GM11168 (cell line): ENCODE results near the gene C2CD3.
"Not testable (repeated sequence)": the region's sequence is repeated elsewhere in the genome, so short reads cannot be mapped to it uniquely, and the experiment has no call there.

Experiments used
- in situ Hi-C: fragments of 300-500 bp; cut with MboI; formaldehyde crosslinking; loops from one replicate; pipeline ENCODE4 v1.12.0; 2022; ENCODE audit warnings: low sequenced_read_pairs; ENCODE audit not compliant: unreplicated experiment

Gene C2CD3

DNA sequence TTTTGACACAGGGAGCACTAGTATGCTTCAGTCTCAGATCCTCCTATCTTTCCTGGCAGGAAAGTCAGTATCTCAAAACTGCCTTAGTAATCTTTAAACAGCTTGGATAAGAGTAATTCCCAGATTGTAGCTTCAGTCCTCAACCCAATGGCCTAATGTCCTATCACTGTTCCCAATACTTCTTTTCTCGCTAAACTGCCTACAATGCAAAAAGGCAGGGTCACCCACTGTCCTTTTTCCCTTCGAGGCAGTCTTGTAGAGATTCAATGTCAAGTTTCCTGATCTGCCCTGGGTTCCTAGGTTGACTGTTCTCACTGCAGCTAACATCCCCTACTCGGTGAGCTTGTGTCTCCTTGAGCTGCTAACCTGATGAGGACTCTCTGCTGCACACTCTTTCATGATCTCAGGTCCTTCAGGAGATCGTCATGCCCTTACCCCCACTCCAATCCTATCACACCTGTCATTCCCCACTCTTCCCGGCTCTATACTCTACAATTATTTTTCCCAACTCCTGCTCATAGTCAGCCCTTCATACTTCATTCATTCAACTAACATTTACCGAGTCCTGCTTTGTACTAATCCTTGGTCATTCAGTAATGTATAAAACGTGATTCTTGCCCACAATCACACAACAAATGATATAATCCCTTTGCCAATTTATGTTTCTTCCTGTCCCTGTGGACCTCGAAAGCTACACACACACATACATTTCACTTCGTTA lies 904 bp downstream of the C2CD3 start:
- in situ Hi-C loops, result no loop called here

DNA sequence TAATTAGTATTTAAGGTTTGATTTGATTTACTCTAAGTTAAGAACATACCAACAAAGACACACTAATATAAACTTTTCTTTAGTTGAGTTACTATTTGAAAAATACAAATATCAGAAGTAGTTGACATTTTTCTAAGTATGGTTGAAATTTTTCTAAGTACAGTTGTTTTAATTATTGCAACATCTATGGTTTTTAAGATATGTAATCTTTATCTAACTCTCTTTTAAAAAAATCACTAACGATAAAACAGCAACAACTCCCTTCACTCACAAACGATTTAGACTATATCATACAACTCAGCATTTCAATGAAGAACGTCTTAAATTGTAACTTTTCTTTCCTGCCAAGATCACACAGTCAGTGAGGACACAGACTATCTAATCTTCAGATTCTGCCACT lies 2.0 kb downstream of the C2CD3 start:
- in situ Hi-C loops, result no loop called here

DNA sequence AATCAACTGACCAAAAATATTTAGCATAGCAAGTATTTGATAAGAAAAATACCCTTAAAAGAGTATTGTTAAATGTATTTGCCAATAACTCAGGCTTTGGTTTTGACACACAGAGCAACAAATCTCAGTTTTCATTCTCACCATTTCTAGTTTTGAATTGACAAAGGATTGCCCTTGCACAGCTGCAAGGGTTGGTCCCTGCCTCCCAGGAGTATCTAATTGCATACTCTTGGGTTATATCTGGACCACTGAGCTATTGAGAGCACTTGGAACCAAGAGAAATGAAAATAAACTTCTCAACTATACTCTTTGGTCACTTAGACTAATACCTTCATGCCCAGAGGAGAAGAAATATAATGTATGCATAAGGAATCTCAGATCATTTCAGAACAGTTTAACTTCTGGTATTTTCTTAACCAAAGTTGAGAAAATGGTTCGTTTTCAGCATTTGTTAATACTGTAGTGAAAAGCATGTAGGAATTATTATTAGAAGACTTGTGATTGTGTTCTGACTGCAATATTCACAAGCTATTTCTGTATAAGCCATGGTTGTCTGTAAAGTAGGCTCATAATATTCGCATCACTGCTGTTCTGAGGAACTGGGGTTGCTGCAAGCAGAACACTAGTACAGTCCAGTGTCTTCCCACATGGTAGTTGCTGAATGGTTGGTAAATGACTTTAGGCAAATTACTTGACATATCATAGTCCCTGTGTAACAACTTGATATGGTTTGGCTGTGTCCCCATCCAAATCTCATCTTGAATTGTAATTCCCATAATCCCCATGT lies 7.9 kb downstream of the C2CD3 start:
- in situ Hi-C loops, result no loop called here

DNA sequence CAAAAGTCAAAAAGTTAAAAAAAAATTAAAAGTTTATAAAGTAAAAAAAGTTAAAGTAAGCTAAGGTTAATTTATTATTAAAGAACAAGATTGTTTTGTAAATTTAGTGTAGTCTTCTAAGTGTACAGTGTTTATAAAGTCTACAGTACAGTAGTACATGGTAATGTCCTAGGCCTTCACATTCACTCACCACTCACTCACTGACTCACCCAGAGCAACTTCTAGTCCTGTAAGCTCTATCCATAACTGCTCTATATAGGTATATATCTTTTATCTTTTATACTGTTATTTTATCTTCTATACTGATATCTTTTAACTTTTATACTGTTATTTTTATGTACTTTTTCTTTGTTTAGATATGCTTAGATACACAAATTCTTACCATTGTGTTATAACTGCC lies 11.2 kb downstream of the C2CD3 start:
- in situ Hi-C loops, result no loop called here

DNA sequence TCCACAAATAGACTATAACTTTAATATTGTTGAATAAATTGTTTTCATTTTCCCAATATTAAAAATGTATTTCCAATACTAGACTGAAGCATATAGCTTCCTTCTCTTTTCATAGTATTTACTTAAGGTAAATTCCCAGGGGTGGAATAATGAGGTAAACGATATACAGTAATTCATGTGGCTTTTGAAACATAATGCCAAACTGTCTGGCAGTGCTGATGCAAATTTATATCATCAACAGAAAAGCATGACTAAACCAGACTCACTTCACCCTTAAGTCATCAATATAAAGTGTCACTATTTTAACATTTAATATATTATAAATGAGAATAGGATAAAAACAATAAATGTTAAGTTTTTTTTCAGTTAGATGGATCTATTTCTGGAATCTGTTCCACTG lies 13.6 kb downstream of the C2CD3 start:
- in situ Hi-C loops, result no loop called here

DNA sequence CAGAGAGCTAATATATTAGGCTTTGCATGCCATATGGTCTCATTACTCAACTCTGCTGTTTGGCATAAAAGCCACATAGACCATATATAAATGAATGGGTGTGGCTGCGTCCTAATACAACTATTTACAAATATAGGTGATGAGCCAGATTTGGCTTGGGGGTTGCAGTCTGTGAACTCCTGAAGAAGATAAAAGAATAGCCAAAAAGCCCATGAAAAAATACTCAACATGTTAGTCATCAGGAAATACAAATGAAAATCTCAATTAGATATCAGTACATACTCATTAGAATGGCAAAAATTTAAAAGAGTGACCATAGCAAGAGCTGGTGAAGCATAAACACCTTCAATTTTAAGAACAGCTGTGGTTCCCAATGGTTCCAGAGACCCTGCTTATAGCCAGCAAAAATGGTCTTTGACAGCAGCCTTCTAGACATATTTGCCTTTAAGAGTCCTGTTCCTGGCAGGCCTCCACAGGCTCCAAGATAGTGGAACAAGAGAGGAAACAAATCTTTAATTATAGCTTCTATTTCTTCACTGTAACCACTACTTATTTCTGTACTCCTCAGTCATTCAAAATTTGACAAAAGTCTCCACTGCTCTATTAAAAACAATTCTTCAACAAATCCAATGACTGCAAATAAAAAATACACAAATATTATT lies 16.1 kb downstream of the C2CD3 start:
- in situ Hi-C loops, result no loop called here

DNA sequence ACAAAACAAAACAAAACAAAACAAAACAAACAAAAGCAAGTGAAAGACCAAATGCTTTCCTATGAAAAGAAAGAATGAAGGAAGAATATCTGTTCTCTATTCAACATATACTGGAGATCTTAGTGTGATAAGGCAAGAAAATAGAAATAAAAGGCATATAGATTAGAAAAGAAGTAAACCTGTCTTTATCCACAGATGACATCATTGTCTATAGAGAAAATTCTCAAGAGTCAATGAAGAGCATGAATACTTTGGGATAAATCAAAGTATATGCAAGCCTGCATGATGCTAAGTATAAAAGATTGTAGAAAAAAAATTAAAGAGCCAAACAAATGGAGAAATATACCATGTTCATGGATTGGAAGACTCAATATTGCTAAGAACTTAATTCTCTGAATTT lies 17.6 kb downstream of the C2CD3 start:
- in situ Hi-C loops, result no loop called here

DNA sequence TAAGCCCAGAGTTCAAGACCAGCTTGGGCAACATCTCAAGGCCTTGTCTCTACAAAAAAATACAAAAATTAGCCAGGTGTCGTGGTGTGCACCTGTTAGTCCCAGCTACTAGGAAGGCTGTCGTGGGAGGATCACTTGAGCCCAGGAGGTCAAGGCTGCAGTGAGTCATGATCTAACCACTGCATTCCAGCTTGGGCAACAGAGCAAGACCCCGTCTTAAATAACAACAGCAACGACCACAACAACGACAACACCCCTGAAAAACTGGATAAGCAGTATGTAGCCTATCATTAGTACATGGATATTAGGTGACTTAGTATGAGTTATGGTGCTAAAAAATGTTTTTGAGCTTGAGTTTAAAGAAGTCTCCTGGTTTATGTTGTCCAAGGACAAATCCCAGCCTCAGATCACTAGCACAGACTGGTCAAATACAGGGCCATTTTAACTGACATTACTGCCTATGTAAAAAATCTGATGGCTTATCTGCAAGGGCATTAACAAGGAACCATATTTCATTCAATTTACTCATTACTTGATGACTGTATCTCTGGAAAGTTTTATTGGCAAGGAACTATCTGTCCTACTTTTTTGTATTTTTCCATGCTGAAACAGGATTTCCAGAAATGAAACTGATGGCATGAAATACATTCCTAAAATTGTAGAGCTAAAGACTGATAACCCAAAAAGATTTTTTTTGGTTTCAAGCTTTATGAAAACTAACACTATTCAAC lies 23.4 kb downstream of the C2CD3 start:
- in situ Hi-C loops, result no loop called here

DNA sequence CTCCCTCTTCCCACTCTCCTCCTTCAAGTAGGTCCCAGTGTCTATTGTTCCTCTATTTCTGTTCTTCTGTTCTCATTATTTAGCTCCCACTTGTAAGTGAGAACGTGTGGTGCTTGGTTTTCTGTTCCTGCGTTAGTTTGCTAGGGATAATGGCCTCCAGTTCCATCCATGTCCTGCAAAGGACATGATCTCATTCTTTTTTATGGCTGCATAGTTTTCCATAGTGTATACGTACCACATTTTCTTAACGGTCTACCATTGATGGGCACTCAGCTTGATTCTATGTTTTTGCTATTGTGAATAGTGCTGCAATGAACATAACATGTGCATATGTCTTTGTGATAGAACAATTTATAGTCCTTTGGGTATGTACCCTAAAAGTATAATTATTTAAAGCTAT lies 26.2 kb downstream of the C2CD3 start:
- in situ Hi-C loops, result no loop called here

DNA sequence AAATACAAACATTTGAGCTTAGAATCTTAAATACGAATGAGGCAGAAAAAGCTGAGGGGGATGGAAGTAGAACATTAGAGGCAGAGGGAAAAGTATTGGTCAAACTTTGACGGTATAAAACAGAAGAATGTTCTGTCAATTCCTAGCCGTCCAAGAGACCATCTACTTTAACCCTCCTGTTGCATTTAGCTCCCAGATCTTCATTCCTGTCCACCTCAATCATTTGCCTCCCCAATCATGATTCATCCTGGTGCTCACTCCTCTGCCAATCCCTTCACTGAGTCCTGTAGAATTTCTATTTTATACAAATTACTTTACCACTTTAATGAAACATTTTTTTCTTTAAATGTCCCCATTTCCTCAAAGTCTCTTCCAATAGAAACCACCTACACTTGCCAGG lies 28.2 kb downstream of the C2CD3 start:
- in situ Hi-C loops, result no loop called here

DNA sequence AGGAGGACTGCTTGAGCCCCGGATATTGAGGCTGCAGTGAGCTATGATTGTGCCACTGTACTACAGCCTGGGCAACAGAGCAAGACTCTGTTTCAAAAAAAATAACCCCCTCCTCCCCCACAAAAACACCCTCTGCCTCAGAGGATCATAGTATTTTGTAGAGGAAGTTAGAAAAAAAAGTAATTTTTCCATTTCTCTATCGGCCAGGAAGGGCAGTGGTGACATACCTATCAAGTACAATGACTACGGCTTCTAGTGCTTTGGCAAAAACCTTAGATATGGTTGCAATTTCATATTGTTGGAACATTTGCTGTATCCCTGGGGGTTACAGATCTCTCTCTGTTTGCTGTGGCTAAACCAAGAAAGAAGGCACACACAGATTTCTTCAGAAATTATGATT lies 28.9 kb downstream of the C2CD3 start:
- in situ Hi-C loops, result no loop called here

DNA sequence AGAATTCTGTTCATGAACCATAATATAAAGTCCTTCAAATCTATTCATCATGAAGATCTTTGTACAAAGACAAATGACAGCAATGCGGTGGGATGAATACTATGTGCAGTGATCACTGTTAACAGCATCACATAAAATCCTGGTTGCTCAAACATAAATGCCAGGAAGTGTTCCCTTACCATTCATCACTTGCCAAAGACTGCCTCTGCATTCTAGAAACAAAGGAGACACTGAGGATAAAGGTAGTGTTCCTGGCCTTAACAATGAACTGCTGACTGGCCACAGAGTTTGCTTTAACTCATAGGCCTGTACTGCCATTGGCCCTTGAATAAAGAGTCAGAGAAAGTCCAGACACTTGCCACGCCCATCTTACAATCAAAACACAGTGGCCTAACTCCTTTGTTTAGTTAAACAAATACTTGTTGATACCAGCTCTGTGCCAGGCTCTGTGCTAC lies 29.5 kb downstream of the C2CD3 start:
- in situ Hi-C loops, result no loop called here

DNA sequence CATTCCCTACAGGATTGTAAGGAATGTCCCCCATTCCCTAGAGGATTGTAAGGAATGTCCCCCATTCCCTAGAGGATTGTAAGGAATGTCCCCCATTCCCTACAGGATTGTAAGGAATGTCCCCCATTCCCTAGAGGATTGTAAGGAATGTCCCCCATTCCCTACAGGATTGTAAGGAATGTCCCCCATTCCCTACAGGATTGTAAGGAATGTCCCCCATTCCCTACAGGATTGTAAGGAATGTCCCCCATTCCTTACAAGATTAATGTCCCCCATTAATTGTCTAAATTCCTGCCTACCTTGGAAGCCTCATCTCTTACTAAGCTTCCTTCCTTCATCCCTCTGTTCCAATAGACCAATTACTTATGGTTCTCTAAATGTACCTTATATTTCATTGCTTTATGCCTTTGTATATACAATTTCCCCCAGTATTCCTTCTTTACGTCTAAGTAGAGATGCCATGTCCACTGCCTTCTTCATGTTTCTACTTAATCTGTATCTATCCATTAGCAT lies 30.8 kb downstream of the C2CD3 start:
- in situ Hi-C loops, result not testable (repeated sequence)

DNA sequence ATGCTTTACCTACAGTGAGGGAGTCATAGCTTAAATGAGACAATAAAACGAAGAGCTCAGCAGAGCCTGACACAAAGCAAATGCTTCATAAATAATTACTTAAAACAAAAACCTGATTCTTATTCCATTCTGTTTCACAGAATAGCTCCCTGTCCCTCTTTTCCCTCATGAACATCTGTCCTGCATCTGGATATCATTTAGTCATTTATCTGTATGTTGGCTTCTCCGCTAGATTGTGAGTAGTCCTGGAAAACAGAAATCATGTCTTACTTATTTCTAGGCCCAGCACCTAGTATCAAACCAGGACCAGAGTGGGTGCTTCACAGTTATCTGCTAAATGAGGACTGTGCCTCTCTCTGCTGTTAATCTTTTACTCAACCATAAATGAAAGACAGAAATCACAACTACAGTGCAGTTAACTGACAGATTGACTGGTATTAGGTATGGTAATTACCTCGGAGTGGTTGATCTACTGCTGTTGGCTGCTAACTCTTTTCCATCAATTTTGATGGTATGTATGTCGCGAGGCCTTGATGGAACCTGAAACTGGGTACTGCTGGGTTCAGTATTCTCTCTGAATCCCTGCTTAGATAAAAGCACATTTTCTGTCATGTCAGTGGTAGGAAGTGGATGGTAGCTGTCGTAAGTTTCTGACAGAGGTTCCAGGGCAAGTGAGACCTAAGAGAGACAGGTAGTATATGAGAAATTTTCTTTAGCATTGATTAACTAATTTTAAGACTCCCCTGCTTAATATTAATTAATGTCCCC lies 31.5 kb downstream of the C2CD3 start:
- in situ Hi-C loops, result no loop called here

DNA sequence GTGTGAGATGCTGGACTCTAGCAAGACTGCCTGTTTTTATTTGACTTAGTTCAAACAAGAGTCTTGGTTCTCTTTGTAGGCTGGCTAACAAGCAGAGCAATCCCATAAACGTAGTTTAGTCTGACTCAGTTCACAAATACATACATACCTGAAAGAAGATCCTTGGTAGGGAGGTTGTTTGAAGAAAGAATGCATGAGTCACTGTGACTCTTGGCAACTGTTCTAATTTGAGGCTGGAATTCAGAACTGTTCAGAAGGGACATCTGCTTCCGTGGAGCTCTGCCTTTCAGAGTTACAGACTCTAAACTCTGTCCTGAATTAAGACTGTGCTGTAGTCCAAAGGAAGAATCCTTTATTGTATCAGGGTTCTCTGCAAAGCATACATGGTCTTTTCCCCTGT lies 32.2 kb downstream of the C2CD3 start:
- in situ Hi-C loops, result no loop called here

DNA sequence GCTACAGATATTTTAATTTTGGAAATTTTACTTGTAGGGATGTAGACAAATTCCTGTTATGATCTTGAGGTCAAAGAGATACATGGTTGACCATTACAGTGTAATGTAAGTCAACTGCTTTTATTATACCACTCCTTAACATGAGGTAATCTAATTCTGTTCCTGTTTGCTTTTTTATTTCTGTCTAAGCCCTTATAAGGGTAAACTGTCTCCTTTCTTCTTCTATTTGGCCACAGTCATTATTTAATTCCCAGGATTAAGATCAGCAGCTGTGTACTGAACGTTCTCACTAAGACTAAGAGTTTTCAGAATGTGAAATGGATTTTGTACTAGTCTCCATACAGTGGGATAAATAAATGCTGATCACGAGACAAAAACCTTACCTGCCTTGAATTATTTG lies 32.8 kb downstream of the C2CD3 start:
- in situ Hi-C loops, result no loop called here

DNA sequence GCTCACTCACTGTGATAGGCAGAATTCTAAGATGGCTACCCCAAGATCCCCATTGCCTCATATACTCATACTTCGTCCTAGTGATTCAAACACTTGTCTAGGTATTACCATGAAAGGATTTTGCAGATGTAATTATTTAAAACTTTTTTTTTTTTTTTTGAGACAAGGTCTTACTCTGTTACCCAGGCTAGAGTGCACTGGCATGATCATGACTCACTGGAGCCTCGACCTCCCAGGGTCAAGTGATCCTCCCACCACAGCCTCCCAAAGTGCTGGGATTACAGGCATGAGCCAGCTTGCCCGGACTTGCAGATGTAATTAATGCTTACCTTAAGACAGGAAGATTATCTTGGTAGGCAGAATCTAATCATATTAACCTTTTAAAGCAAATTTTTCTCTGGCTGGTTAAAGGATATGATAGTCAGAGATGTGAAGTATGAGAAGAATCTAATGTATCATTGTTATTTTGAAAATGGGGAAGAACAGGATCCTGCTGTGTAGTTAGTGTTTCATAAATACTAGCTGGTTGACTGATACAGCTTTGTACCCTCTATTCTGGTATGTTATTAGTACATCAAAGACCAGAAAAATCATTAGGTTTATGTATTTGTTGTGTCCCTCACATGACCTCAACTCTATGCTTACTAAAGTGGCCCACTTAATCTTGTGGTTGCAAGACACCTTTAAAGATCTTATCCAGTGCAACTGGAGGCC lies 35.5 kb downstream of the C2CD3 start:
- in situ Hi-C loops, result no loop called here

DNA sequence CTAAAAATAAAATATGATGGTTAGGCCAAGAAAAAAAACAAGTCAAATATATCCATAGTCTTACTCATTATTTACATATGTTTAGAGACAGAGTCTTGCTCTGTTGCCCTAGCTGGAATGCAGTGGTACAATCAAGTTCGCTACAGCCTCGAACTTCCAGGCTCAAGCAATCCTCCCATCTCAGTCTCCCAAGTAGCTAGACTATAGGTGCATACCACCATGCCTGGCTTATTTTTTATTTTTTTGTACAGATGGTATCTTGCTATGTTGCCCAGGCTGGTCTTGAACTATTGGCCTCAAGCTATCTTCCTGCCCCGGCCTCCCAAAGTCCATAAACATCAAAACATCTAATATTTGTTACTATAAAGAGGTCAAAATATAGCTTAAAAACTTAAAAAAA lies 36.1 kb downstream of the C2CD3 start:
- in situ Hi-C loops, result no loop called here

DNA sequence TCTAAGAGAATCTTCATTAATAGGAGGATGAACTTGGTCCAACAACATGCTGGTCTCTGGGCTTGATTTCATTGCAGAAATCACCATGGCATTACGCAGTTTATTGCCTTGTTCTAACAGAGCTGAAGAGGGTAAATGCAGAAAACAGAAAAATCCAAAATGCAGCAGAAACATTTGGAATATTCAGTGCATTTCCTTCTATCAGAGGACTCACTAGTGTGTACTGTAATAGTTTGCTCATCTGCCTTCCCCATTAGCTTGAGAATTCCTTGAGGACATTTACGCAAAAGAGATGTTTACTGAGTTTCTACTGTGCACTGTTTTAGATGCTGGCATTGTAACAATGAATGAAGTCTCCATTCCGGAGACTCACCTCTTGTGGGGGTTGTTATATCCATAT lies 37.4 kb downstream of the C2CD3 start:
- in situ Hi-C loops, result no loop called here
